GM12864 (cell line): ENCODE measurements around the gene SAPCD2.

ENCODE experiments used
- DNase-seq: peaks from one replicate; pipeline ENCODE4 v3.0.0-alpha.2; 2011; ENCODE audit warnings: low read depth
- H3K4me3 ChIP-seq: 2 replicates; pipeline ENCODE4 v1.5.1; 2011; ENCODE audit warnings: mild to moderate bottlenecking, low read depth, low read length, control low read depth
- TF ChIP-seq, protein P1 (sequence below): IDR thresholded peaks from 2 replicates; pipeline ENCODE4 v1.5.1; 2011; ENCODE audit warnings: low read depth, mild to moderate bottlenecking, moderate library complexity, low read length, control low read depth, inconsistent platforms; ENCODE audit errors: missing control alignments

Gene SAPCD2

DNA sequence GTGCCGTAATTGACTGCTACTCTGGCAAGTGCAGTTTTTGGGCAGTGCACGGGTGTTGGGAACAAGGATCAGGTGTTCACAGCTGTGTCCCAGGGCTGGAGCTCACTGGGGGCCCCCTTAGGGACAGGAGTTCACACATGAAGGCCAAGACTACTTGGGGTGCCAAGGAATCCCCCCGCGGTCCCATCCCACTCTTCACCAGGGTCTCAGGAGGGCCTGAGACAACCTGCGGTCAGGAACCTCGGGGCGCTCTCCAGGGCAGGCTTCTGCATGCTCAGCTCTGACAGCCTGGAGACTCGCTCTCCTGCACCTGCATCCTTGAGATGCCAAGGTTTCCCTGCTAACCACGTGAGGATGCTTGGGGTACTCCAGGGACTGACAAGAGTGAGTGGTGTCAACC lies 14.2 kb upstream of the SAPCD2 start:
- no peak overlapping the region for H3K4me3 ChIP-seq
- TF ChIP-seq, protein P1, sequence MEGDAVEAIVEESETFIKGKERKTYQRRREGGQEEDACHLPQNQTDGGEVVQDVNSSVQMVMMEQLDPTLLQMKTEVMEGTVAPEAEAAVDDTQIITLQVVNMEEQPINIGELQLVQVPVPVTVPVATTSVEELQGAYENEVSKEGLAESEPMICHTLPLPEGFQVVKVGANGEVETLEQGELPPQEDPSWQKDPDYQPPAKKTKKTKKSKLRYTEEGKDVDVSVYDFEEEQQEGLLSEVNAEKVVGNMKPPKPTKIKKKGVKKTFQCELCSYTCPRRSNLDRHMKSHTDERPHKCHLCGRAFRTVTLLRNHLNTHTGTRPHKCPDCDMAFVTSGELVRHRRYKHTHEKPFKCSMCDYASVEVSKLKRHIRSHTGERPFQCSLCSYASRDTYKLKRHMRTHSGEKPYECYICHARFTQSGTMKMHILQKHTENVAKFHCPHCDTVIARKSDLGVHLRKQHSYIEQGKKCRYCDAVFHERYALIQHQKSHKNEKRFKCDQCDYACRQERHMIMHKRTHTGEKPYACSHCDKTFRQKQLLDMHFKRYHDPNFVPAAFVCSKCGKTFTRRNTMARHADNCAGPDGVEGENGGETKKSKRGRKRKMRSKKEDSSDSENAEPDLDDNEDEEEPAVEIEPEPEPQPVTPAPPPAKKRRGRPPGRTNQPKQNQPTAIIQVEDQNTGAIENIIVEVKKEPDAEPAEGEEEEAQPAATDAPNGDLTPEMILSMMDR, result no peak

DNA sequence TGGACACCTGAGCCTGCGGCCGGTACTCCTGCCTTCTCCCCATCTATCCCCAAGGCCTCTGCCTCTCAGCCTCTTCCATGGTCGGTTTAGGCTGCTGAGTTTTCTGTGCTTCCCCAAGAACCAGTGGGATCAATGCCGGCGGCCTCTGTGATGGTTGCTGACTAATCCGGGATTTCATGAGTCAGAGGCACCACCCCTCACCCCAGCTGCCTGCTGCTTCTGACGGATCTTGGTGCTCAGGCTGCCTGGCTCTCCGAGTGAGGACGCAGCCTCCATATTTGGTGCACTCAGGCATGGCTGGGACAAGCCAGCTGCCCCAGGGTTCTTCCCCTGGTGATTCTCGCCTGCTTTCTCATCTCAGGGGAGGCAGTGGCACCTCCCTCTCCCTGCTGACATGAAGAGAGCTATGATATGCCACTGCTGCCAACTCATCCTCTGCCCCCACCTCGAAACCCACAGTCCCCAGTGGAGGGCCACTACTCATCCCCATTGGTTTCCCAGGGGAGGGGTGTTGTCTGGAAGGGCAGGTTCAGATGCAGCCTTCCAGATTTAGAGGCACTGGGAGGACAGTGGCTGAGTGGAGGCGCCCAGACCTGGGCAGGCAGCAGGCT lies 13.1 kb upstream of the SAPCD2 start:
- DNase-seq, result no peak
- TF ChIP-seq, protein P1, result no peak
- H3K4me3 ChIP-seq, result no peak overlapping the region

More for the DNA sequence above, 14.2 kb upstream of the SAPCD2 start:
- no peak for DNase-seq

DNA sequence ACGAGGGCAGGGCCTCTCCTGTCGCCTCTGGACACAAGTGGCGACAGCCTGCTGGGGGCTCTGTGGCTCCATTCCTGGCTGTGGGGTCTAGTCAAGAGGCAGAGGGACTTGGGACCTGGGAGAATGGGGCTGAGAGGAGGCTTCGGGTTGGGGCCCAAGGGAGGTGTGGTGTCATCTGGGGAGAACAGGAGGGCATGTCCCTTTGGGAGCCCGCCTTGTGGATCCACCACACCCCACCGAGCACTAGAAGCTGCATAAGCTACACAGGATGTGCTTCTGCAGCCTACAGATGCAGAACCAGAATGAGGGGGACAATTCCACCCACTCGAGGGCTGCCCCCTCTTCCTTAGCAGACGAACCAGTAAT lies 12.6 kb upstream of the SAPCD2 start:
- TF ChIP-seq, protein P1, result no peak
- H3K4me3 ChIP-seq, result no peak overlapping the region
- DNase-seq, result no peak

DNA sequence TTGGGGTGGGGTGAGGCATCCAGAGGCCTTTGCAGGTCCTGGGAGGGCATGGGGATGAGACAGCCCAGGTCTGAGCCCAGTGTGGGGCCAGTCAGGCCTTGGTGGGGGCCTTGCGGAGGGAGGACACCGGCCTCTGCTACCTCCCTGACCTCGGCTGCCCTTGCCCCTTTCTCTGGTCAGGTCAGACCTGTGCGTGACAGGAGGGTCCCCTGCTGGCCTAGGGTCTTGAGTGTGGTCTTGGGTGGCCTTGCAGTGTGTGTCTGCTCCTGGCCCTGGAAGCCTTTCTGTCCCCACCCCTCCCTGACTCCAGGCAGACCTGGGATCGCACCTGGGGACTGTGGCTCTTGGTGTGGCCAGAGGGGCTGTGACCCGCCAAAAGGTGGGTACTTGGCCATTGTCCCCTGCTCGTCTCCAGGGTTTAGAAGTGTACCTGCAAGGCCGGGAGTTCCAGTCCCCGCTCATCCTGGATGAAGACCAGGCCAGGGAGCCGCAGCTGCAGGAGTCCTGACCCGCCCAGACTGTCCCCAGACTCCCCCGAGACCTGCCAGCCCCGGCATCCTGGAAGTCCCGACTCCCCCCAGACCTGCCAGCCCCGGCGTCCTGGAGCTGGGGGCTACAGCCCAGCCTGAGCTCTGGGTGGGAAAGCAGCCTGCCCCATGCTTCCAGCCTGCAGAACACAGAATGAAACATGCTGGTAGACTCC lies 12.0 kb upstream of the SAPCD2 start:
- no peak overlapping the region for H3K4me3 ChIP-seq
- TF ChIP-seq, protein P1, result no peak
- DNase-seq, result no peak

DNA sequence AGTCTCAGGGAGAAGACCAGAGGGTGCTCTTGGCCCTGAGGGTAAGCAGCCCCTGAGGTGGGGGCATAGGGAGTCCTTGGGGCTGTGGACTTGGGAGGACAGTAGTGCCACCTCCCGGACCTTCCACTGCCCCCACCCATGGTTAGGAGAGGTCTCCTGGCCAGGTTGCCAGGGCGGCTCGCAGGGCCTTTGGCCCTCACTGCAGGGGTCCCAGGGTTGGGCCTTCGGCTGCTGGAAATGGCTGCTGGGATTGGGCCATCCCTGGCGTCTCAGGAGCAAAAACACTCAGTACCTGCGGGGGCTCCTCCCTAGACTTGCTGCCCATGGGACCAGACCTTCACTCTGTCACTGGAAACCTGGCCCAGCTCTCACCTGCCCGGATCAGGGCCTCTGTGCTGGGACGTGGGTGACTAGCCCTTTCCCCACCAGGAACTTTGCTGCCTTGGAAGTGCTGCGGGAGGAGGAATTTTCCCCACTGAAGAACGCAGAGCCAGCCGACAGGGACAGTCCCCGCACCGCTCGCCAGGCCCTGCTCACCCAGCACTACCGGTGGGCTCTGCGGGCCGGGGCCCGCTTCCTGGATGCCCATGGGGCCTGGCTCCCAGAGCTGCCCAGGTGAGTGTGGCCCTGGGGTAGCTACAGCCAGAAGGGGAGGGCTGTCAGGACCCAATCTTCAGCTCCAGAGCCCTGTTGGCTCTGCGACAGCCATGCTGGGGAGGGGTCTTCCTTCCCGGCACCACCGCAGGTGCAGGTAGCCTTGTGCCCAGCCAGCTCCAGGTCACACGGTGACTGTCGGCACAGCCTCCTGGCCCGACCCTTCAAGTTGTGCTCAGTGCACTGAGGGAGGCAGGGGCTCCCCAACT lies 10.1 kb upstream of the SAPCD2 start:
- no peak for DNase-seq
- TF ChIP-seq, protein P1, result no peak
- no peak overlapping the region for H3K4me3 ChIP-seq

DNA sequence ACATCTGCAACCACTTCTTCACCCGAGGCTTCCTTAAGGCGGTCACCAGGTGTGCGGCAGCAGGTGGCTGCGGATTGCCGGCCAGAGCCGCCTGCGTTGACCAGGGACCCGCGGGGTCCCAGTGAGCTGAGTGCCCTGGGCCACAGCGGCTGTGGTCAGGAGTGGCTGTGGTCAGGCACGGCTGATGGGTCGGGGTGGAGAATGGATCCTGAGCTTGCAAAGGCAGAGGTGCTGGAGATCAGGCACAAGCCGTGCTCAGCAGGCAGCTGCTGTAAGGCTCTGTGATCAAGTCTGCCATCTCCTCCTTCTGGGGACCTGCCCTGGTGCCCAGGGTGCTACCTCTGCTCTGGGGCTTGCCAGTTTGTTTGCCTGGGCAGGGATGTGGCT lies 9.0 kb upstream of the SAPCD2 start:
- no peak for DNase-seq
- no peak overlapping the region for H3K4me3 ChIP-seq
- TF ChIP-seq, protein P1, result no peak
